NCI-H2227 (cell line): ENCODE measurements around the gene TBC1D2B.

Source experiments
- DNase-seq: peaks from one replicate; lab custom pipeline; 2025; ENCODE audit not compliant: unreplicated experiment; lab: John Stamatoyannopoulos, UW

The TBC1D2B gene

DNA sequence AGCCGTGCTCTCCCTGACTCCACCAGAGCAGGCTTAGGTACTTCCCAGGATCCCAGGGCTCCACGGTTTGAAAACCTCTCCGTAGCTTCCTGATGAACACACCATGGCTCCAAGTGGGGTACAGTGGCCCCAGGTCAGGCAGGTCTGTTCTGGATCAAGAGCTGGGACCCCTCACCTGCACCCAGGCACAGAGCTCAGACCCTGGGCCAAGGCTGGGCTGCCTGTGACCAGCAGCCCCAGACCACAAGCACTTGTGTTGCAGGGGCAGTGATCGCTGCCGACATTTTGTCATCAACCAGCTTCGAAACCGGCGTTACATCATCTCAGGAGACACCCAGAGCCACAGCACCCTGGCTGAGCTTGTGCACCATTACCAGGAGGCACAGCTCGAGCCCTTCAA, 20.2 kb upstream of the TBC1D2B start:
- DNase-seq, result no peak

DNA sequence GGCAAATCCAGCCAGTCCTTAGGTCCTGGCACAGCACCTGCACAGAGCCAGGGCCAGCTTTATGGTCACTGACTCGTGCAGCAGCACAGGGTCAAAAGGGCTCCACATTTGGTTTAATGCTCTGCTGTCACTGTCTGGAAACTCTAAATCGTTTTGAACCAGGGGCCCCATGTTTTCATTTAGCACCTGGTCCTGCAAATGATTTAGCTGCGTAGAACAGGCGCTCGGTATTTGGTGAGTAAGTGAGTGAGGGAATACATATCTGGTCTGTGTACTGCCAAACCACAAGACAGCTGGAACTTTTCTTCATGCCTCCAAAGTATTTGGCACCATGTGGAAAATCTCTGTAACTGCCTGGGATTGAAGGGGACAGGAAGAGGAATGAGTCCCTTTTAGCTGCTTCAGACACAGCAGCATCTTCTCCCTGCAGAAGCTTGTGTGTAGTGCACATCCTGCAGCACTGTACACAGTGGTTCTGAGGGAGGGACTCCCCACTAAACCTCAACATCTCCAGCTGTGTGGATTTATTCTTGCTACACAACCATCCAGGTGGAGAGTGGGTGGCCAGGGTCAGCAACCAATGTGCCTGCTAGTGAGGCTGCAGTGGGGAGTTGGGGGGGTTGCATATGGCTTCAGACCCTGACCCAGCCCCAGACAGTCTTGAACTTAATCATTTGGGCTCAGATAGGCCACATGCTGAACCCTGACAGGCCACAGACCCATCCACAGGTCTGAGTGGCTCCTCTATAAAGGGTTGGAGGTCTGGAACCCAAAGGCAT, 15.9 kb upstream of the TBC1D2B start:
- DNase-seq, result no peak

DNA sequence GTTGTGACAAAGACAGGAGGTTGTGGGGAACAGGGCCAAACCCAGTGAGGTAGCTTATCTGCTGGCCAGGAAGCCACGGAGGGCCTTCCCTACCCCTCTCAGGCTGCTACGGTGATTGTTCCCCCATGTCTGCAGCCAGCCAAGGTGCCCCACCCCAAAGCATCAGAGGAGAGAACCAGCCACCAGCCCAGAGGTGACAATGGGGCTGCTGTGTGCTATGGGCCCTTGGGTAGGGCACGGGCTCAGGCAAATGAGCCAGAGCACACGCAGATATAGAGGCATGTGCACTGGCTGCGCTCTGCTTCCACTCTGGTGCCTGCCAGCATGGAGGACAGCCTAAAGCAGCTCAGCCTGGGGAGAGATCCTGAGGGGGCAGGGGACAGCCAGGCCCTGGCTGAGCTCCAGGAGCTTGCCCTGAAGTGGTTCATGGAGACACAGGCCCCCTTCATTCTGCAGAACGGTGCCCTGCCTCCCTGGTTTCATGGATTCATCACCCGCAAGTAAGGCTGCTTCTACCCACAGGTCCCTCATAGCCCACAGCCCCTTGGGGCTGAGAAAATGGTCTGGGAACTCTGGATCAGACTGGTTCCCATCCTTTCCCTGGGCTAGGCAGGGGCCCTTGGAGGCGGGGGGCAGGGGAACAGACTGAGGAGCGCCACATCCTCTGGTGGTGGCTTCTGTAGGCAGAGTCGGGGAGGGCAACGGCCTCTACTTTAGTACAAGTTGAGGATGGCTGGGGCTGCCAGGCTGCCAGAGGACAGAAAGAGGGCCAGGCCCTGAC, 14.9 kb upstream of the TBC1D2B start, which contains the start of gene SH2D7:
Gene SH2D7, plus strand, starts transcription at position 301 of the 781 bp plus-strand sequence. Its CDS starts 24 bp downstream, at position 325.
- no peak for DNase-seq

DNA sequence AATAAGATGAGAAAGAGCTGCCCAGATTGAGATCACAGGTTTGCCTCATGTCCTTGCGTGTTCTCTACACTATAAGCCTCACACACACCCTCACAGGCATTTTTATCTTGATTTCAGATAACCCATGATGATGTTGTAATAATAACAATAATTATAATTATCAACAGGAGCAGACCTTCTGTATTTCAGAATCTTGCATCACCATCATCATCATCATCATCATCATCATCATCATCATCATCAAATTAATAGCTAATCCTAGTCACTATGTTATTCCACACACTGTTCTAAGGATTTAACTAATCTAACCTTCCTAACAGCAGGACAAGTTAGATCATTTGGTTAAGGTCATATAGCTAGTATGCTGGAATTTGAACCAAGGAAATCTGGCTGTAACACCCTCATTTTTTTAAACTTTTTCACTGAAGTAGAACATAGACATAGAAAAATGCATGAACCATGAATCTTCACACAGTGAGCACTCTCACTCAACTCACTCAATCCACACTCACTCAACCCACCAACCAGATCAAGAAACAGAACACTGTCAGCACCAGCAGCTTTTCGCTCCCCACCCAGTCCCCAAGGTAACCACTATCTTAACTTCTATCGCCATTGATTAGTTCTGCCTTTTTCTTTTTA, 13.0 kb upstream of the TBC1D2B start:
- no peak for DNase-seq

DNA sequence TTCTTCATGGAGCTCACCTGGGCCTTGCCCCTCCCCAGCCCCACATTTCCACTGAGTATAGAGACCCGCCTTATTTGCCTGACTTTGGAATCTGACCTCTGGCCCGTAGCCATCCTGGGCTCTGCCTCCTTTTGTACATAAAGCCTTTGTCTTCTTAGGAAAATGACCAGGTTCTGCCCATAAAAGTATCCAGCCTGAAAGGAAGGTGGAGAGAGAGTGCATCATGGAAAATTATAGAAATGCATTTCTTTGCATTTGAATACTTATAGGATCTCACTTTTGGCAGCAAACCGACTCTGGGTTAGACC, 11.2 kb upstream of the TBC1D2B start:
- DNase-seq, result no peak

DNA sequence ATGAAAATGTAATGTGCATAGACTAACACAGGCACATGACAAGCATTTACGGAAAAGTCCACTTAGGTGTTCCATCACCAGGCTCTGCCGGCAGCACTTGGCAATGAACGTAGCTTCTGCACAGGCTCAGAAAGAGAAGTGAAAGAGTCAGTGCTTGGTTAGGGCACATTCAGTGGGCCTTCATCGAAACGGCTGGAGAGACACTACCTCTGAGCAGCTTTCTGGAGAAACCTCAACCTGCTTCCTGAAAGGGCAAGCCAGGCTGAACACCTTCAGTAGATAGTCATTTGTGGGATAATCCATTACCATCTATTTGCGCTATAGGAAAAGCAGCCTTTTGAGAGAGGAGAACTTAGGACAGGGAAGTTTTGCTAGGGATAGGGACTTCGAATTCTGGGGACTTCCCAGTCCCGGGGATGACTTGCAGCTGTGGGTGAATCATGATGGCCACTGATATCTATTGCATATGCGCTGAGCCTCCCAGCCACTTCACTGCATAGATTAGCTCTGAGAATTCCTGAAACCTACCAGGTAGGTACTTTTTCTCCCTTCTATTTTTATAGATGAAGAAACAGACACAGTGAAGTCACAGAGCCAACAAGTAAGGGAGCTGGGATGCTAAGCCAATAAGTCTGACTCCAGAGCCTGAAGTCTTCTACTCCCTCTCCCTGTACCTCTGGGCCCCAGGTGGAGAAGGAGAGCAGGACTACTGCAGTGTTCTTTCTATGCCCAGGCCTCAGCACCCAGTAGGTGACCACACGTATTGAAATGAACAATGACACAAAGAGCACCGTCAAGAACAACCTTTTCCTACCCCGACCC, 10.7 kb upstream of the TBC1D2B start:
- DNase-seq, result no peak

DNA sequence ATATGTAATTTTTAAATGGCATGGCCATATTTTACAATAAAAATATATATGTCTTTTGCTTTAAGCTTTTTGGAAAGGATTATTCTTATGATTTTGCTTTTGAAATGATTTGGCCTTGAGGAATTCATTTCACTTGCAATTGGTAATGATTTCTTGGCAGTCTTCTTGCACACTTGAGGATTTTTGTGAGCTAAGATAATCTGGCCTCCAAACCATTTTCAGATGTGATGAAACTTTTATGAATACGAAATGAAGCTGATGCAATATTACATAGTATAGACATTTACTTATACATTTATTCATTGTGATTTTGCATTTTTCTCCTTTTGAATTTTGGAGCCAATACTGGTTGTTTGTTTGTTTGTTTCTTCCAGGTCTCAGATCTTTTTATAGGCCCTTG, 8.4 kb upstream of the TBC1D2B start:
- no peak for DNase-seq

DNA sequence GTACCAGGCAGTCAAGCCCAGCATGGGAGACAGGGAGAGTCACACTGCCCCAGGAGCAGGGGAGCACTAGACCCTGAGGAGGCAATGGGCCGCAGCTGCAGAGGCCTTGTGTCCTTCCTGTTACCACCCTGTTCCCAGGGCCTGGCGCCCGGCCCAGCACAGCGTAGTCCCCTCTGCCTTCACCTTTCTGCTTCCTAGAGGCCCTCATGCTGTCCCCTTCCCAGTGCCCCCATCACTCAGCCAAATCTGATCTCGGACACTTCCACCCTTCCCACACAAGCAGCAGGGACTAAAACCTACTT, 6.9 kb upstream of the TBC1D2B start:
- DNase-seq, result no peak

DNA sequence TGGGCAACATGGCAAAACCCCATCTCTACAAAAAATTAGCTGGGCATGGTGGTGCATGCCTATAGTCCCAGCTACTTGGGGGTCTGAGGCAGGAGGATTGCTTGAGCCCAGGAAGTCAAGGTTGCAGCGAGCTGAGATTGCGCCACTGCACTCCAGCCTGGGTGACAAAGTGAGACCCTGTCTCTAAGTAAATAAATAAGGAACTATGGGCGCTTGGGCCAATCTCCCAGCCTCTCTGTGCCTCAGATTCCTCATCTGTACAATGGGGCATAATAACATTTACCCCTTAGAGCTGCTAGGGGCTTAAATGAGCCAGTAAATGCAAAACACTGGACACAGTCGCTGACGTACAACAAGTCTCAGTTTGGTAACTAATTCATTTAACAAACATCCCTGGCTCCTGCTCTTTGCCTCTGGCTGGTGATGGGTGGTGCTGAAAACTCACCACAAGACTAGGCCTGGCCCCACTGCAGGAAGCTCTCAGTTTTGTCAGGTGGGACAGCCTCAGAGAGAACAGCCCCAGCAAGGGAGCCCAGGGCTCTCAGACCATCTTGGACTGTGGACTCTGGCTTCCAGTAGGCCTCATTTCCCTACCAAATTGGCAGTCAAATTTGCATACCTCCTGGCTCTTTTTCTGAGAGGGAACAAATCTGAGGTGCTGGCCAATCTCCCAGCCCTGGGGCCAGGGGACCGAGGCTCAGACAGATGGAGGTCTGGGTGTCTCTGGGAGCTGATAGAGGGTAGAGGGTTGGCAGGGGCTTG, 6.4 kb upstream of the TBC1D2B start:
- no peak for DNase-seq

DNA sequence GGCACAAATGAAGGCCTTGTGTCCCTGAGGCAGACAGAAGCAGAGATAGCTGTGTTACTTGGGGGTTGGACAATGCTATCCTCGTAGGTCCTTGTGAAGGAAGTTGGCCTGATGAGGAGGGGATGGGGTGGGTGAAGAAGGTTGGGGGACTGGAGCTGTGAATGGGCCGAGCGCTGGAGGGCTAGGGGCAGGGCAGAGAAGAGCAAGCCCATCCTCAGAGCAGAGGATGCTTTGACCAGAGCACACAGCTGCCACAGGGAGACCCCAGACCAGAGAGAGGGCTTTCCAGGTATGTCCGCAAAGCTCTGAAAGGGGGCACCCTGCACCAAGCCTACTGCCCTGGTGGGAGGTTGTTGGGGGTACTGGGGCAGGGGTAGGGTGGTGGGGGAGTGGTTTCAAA, 5.7 kb upstream of the TBC1D2B start:
- DNase-seq, result no peak

DNA sequence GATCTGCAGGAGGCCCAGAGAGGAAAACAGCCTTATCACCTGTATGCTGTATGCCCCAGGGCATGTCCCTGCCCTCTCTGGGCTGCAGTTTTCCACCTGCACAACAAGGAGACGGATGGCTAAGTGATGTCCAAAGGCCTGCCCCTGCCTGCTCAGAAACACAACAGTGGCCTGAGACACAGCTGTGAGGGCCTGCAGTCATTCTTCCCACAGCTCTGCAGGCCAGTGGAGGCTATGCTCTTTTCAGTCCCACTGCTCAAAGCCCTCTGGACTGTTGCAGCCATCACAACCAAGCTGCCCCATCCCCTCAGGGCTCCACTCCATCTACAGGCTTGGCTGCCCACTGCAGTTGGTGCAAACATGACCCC, 5.2 kb upstream of the TBC1D2B start:
- DNase-seq, result no peak

DNA sequence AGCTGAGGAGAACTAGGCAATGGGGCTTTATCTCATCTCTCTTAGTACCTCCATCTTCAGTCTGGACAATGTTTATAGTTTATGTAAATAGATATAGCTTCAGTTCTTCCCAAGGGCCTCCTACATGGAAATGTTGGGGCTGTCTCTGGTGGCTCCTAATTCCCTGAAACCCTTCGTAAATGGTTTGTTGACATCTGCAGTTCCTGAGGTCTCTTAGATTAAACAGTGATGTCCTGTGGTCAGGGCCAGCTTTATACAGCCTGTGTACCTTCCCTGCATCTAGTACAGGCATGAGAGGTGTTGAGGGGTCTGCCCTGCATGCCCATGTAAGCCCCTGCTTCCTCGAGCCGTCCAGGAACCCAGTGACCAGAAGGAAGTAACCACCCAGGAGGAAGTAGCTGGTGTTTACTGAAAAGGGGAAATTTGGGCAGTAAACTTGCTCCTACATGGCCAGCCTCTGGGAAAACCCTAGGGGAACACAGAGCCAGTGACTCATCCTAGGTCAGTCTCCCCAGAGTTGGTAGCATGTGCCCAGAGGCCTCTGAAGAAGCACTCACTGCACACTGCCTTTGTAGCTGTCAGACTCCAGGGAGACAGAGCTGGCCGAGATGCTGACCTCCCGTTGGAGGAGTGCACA, 4.7 kb upstream of the TBC1D2B start:
- no peak for DNase-seq

DNA sequence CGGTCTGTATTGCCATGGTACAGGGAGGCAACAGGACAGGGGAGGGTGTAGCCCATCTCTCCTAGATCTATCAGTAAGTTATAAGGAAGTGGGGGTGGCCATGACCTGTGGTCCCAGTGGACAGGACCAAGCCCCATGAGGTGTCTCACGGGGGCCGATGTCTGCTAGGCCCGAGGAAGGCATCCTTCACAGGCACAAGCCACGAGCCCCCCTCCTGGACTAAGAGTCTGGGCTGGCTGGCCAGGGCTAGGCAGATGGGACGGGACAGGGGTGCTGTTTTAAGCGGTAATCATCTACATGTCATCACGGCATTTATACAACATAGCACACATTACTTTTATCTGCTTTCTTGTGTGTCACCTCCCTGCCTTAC, 2.6 kb upstream of the TBC1D2B start:
- no peak for DNase-seq

DNA sequence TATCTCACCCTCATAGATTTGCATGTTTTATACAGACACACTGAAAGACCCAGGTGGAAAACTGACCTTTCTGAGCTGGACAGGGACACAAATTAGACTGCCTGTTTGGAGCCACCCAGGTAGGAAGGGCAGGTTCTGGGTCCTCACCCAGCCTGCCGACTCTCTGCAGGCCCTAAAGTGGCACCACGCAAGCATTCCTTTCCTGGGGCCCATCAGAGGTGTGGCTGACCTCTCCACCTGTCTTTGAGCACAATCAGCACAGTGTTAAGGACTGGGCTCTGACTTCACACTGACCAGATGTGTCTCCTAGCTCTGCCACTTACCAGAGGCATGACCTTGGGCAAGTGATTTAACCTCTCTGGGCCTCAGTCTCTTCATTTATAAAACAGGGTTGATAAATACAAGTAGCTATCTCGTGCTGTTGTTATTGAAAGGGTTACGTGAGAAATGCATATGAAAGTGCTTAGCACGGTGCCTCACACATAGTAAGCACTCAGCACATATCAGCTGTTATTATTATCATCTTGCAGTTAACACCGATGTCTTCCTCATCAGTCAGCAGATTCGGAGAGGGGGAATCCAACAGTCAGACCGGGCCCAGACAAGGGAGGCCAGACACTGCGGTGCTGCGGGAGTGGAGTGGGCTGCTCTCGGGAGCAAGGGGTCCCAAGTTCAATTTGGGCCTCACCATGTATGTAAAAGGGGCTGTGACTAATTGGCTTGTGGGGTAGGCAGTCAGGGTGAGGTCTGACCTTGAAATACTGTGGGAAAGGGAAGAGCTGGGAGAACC, 2.0 kb upstream of the TBC1D2B start:
- DNase-seq, result no peak

DNA sequence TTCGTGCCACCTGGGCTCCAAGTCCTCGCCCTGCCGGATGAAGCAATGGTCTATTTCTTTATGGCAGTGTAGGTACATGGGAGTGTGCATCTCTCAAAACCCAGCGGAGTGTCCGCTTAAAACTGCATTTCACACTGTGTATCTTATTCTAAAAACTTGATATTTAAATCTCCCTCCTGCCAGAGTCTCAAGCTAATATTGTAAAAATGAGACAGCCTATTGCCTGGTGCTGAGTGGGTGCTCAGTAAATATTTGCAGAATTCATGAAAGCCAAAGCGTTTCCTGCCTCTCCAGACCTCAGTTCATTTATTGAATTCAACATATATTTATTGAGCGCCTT, 330 bp upstream of the TBC1D2B start:
- peak; percentile 34 for DNase-seq

DNA sequence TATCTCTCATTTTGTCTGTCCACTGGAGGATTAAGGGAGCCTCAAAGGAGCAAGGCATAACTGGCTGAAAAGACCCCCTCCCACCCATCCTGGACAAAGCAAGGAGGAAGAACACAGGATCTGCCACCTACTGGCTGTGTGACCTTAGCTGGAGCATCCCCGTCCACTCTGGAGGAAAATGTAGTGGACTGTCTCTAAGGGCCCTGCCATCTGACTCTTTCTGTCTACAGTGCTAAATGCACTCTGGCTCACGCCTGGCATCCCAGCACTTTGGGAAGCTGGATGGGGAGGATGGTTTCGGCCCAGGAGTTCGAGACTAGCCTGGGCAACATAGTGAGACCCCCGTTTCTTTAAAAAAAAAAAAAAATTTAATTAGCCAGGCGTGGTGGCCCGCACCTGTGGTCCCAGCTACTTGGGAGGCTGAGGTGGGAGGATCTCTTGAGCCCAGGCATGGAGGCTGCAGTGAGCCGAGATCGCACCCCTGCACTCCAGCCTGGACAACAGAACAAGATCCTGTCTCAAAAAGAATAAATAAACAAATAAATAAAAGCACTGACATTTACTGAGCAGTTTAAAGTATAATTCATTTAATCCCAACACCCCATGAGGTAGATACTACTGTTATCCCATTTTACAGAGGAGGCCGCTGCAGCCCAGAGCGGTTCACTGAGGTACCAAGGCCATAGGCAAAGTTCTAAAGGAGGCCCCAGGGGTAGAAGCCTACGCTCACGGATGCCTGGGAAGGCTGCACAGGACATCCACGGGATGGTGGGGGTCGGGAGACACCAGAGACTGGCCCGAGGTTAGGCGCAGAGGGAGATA, 1.1 kb downstream of the TBC1D2B start:
- DNase-seq, result no peak

DNA sequence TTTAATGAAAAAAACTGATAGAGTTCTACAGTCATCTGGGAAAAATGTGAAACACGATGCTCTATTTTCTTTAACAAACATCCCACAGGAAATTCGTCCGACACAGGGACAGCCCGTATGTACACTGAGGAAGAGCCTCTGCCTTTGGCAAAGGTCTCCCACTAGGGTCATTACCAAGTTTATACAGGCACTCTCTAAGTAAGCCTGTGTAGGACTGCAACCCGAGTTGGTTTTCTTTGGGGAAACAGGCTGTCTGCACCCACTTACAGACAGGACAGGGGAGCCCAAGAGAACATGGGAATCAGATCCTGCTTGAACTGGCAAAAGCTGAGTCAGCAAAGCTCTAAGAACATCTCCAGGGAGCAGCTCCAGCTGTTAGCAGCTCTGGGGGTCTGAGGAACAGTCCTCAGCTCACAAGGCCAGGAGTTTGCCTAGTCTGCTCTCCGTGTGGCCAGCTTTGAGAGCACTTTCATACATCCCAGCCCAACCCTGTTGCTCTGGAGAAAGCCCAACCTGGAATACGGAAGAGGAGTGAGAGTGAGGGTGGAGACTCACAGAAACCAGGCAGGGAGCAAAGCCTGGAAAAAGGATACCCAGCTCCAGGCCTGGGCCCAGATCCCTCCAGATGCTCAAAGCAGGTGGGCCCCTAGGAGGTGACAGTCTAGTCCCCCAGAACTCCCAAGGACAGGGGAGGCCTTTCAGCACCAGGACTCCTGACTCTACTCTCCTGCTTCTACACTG, 1.9 kb downstream of the TBC1D2B start:
- peak; percentile 62 for DNase-seq
